Prostate gland (tissue), 2 donors: ENCODE results near the gene CHST11.

Experiments used
- POLR2A ChIP-seq: fragments of 450-650 bp; IDR thresholded peaks from one replicate; pipeline ENCODE4 v1.6.1; 2016; ENCODE audit warnings: antibody characterized with exemption, mild to moderate bottlenecking
- POLR2AphosphoS5 ChIP-seq: sonication (generic); formaldehyde crosslinking; IDR thresholded peaks from one replicate; pipeline ENCODE4 v1.6.1; 2017; ENCODE audit warnings: antibody characterized with exemption
- TF ChIP-seq, protein P1 (sequence below), 4 experiments: fragments of 200-600 bp in 2 of 4; fragments of 450-650 bp in 2 of 4; sonication (generic) in 2 of 4; IDR thresholded peaks; 1 replicate in 3 of 4; 2 replicates in 1 of 4; pipeline ENCODE4 v1.5.1; 2016 to 2019; ENCODE audit warnings: antibody characterized with exemption in 4 of 4, mild to moderate bottlenecking in 2 of 4, moderate library complexity in 2 of 4

- TF ChIP-seq, protein P1, sequence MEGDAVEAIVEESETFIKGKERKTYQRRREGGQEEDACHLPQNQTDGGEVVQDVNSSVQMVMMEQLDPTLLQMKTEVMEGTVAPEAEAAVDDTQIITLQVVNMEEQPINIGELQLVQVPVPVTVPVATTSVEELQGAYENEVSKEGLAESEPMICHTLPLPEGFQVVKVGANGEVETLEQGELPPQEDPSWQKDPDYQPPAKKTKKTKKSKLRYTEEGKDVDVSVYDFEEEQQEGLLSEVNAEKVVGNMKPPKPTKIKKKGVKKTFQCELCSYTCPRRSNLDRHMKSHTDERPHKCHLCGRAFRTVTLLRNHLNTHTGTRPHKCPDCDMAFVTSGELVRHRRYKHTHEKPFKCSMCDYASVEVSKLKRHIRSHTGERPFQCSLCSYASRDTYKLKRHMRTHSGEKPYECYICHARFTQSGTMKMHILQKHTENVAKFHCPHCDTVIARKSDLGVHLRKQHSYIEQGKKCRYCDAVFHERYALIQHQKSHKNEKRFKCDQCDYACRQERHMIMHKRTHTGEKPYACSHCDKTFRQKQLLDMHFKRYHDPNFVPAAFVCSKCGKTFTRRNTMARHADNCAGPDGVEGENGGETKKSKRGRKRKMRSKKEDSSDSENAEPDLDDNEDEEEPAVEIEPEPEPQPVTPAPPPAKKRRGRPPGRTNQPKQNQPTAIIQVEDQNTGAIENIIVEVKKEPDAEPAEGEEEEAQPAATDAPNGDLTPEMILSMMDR (IDR thresholded peaks at IDR 0.05) = no peak
- no peak for TF ChIP-seq POLR2A
- TF ChIP-seq POLR2AphosphoS5 = no peak
Measured at GRCh38 chr12:104700324-104700723, 243.6 kb downstream of the CHST11 start.
